C1 segment of cervical spinal cord (tissue), 14 donors: ENCODE measurements around the gene POU2F3.
A peak's percentile ranks its signal among the peaks of the same experiment; 100 is the strongest.

Experiments
- DNase-seq, 14 donors: peaks; one replicate each; lab custom pipeline; 2025; lab: John Stamatoyannopoulos, UW

The POU2F3 gene

DNA sequence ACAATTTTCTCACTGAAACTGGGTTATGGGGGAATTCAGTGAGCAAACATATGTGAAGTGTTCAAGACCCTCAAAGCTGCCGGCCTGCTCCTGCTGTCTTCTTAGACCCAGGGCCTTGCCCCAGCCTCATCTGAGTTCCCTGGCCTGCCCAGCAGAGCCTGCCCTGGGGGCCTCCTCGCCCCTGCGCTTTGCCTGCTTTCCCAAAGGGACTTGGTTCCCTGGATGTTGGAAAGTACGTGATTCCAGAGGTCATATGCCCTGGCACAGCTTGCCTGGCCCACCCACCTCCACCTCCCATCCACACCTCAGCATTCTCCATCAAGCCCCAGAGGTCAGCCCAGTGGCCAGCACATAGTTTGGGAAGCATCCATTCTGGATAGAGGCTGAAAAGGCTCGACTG is 13.7 kb upstream of the POU2F3 start:
- DNase-seq: no peak

- DNase-seq: no peak
These were observed 13.2 kb upstream of the POU2F3 start for GRCh38 chr11:120226714-120227113.

DNA sequence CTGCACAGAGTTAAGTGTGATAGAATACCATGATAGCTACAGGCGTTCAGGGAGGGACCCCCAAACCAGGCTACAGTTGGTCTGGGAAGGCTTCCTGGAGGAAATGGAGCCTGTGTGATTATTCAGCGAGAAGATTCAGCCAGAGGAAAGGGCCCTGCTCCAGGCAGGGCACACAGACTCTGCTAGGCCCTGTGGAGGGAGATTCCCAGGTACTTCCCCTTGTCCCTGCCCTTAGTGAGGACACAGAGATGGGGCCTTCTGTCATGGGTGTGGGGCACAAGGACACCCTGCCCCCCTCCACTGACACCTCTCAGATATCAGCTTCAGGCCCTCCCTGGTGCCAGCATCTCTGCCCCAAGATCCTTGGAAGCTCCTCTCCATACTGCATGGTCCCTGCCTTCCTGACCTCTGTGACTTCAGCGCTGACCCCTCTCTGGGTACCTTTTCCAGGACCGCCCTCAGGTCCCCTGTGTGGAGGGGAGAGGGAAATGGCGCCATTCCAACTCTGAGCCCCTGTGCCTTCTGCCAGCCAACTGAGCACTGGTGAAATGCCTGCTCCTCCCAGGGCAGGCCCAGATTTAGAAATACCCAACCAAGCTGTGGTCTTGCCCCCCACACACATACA is 12.6 kb upstream of the POU2F3 start:
- no peak for DNase-seq

DNA sequence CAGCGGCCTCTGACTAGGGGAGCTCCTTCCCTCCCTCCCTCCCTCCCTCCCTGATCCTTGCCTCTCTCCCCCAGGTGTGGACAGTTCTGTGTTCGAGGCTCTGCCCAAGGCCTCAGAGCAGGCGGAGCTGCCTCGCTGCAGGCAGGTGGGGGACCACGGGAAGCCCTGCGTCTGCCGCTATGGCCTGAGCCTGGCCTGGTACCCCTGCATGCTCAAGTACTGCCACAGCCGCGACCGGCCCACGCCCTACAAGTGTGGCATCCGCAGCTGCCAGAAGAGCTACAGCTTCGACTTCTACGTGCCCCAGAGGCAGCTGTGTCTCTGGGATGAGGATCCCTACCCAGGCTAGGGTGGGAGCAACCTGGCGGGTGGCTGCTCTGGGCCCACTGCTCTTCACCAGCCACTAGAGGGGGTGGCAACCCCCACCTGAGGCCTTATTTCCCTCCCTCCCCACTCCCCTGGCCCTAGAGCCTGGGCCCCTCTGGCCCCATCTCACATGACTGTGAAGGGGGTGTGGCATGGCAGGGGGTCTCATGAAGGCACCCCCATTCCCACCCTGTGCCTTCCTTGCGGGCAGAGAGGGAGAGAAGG is 11.1 kb upstream of the POU2F3 start:
- DNase-seq: no peak

- peak in 1 of 14 donors; percentile 7 for DNase-seq
These were observed 10.2 kb upstream of the POU2F3 start for GRCh38 chr11:120229451-120230424.

DNA sequence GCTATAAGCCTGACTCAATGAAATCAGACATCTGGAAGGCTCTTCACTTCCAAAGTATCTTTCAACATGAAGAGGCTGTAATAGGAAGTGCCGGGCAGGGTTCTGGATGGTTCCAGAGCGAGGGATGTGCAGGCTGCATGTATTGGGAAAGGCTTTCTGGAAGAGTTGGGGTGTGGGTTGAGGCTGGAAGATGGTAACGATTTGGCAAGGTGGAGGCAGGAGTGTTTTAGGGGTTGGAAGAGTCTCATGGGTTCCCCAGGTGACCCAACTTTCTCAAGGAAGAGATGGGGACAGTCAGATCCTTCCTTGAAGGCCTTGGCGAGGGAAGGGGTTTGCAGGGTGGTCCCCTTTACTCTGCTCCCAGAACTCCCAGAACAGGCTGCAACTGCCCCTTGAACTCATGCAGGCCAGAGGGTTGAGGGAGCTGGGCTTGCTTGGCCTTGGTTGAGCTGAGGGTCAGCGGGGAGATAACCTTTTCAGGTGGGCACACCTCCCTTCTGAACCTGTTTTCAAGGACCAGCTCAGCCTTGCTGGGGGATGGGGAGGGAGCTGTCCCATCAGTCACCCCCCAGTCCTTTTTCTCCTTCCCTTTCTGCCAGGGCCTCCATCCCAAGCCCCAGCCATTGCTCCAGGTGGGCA is 9.4 kb upstream of the POU2F3 start:
- no peak for DNase-seq

GRCh38 chr11:120231963-120232362 is 8.0 kb upstream of the POU2F3 start:
- DNase-seq: no peak

- no peak for DNase-seq
These were observed 6.6 kb upstream of the POU2F3 start for GRCh38 chr11:120233207-120233803.

DNA sequence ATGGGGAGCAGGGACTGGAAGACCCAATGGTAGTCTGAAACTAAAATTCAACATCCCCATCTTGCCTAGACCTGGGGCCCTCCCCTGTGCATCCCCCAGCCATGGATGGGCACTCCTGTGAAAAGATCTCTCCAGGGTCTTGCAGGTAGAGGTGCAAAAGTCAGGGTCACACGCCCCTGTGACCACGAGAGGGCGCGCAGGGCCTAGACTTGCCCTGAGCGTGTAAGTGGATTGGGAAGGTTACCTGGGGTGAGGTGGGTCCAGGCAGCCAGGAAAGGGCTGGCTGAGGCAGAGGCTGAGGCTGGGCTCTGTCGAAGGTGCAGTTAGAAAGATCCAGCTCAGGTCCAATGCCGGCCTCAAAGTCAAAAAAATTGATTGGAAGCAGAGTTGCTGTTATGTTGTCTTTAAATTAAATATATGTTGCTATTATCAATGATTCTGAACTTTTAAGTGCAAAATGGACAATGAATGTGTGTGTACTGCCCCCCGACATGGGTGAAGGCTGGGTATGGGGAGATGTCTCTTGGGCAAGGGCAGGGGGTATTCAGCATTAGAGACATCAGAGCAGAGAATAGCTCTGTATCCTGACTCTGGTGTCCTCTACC is 4.8 kb upstream of the POU2F3 start:
- peak in 1 of 14 donors; percentile 15 for DNase-seq

- no peak for DNase-seq
These were observed 3.5 kb upstream of the POU2F3 start for GRCh38 chr11:120236169-120237107.

- no peak for DNase-seq
These were observed 846 bp upstream of the POU2F3 start for GRCh38 chr11:120238968-120239620.

GRCh38 chr11:120240866-120241265 is 926 bp downstream of the POU2F3 start:
- no peak for DNase-seq

DNA sequence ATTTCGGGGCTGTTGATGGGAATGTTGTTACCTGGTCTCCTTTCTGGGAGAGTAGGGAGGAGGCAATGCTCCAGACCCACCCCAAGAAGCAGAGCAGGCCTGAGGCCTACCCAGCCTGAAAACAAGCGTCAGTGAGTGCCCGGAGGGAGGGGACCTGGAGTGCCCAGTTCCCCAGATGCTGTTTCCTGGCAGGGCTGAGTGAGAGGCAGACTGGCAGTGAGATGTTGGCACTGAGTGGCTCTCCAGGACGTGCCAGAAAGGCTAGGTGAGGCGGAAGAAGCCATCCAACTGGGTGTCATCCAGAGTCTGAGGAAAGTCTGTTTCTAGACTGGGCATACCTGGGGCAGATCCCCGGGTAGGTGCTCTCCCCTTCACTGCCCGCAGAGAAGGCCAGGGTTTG is 1.3 kb downstream of the POU2F3 start:
- DNase-seq: no peak

DNA sequence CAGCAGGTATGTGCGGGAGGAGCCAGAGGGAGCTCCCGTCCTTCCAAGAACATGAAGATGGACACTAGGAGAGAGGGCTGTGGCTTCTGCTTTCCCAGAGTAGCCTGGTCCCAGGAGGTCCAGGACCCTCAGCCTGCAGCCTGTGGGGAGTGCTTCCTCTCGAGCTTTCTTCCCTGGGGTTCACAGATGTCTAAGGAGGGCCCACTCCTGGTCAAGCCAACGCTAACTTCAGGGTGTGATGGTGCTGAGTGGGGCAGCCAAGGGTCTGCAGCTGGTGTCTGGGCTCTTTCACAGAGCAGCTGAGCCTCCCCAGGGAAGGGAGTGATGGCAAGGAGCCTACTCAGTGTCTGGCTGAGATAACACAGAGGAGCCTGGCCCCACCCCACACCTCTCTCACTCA is 3.3 kb downstream of the POU2F3 start:
- DNase-seq: no peak

DNA sequence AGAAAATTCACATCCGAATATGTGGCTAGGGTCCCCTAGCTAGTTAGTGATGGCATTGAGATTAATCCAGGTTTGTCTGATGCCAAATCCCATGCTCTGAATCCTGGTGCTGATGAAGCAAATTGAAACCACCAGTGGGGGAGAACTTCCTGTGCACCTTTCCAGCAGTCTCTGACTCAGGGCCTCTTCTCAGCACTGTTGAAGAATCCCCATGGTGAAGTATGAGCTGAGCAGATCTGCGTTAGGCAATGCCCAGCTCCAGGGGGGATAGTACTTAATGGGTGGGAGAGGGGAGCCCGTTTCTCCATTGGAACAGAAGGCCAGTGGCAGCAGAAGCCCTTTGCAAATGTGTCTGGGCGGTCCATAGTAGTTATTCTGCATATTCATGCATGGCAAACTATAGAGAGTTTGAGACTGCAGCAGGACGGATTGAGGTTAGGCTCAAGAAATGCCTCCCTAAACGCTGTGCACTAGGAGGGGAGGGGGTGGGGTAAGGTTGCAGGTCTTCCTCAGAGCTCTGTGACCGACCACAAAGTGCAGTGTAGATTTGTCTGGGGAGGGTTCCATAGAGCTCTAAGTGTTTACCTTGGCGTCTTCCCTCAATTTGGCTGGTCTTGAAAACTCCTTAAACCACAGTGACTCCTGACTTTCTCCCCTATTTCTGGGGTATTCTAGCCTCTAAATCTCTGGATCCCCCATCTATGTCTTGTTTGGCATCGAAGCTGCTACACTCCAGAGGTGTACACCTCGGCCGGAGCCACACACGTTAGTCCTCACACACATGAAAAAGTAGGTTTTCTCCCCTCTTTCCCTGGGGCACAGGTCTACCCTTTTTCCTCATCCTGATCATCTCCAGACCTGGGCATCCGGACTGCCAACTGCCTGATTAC is 4.8 kb downstream of the POU2F3 start:
- DNase-seq: no peak

DNA sequence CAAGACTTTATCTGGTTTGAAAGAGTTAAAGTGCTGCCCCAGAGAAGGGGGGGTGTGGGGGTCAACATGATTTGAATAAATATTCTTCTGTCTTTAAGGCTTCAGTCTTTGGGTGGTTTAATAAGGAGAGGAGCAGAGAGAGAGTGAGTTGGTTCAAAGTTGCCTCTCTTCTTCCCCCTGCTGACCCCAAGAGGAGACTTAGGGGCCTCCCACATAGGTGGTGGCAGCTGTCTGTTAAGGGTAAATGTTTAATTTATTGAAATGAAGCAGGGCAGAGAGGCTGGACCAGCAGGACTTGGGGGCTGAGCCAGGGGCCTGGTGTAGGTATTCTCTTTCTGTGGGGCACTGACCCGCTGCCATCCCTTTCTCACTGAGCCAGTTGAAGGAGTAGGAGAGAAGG is 5.5 kb downstream of the POU2F3 start:
- DNase-seq: no peak

DNA sequence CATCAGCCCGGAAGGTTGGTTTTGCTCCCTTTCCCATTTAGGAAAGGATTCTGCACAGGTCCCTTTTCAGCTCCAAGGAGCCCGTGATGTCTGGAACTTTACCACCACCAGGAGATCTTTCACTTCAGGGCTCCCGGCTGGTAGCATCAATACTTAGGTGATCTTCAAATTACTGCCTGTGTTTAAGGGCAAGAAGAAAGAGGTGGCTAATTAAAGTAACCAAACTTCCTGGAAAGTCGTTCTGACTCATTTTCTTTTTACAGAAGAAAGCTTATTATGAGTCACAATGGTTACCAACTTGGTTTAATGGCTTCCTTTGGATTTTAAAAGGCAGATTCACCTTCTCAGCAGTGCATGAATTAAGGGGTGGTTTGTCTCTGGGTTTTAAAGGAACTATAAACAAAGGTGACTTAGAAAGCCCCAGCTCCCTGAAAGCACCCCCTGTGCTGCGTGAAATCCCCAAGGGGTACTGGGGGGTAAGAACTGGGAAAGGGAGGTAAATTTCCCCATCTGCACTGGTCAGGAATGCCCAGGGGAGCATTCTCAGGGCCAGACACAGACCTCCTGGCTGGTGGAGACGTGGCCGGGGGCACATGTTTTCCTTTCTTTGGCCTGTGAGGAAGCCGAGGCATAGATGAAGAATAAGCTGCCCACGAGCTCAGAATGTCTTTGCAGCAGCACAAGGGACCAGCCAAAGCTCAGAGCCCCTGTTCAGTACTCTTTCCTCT is 8.8 kb downstream of the POU2F3 start:
- no peak for DNase-seq
